K562 (cell line): ENCODE measurements around the gene ORMDL3.

Source experiments
- ATF1 ChIP-seq, 2 experiments: fragments of 450-650 bp in 1 of 2; IDR thresholded peaks; 2 replicates each; pipeline ENCODE4 v1.6.1; 2016; ENCODE audit warnings: missing compliant biosample characterization in 1 of 2, missing genetic modification characterization in 1 of 2
- CBX8 ChIP-seq: fragments of 200-600 bp; sonication (generic); IDR thresholded peaks from 2 replicates; pipeline ENCODE4 v1.6.1; 2012; ENCODE audit warnings: borderline replicate concordance, mixed run types, low read depth, mild to moderate bottlenecking, moderate library complexity, mixed read lengths, low read length, control low read depth, inconsistent platforms; ENCODE audit not compliant: poor library complexity, severe bottlenecking; ENCODE audit errors: extremely low read depth
- ELK1 ChIP-seq: sonication (generic); formaldehyde crosslinking; IDR thresholded peaks from 2 replicates; pipeline ENCODE4 v1.8.1; 2022; ENCODE audit warnings: missing genetic modification reagents
- JUND ChIP-seq, 2 experiments: IDR thresholded peaks; 2 replicates in 1 of 2; 3 replicates in 1 of 2; pipeline ENCODE4 v1.6.1; 2011; ENCODE audit warnings: borderline replicate concordance in 2 of 2, low read depth in 2 of 2, low read length in 2 of 2, improper control_type of control experiment in 1 of 2, missing biosample characterization in 1 of 2, missing genetic modification characterization in 1 of 2, missing genetic modification reagents in 1 of 2
- NFE2 ChIP-seq: IDR thresholded peaks from 2 replicates; pipeline ENCODE4 v1.6.1; 2014; ENCODE audit warnings: antibody characterized with exemption, low read depth
- POLR2A ChIP-seq: fragments of 450-650 bp; conservative IDR thresholded peaks from 2 replicates; pipeline ENCODE4 v1.6.1; 2016
- SMARCA5 ChIP-seq: fragments of 450-650 bp; IDR thresholded peaks from 2 replicates; pipeline ENCODE4 v1.6.1; 2016
- ZBTB49 ChIP-seq: sonication (generic); formaldehyde crosslinking; IDR thresholded peaks from 2 replicates; pipeline ENCODE4 v1.8.0; 2022; ENCODE audit warnings: missing genetic modification reagents, mild to moderate bottlenecking, borderline replicate concordance
- ZNF79 ChIP-seq: fragments of 250-450 bp; sonication (Bioruptor Pico); IDR thresholded peaks from 2 replicates; pipeline ENCODE4 v1.4.0; 2020; ENCODE audit warnings: low read depth, mild to moderate bottlenecking, moderate library complexity

GRCh38 chr17:39923230-39923629, 4.2 kb downstream of the ORMDL3 start:
- TF ChIP-seq POLR2A = no peak
- TF ChIP-seq ELK1 = no peak
- no peak for TF ChIP-seq ZBTB49 (CRISPR knock-in tag)
- no peak for TF ChIP-seq JUND (IDR thresholded peaks at IDR 0.05; ENCODE audit: borderline replicate concordance, low read depth, low read length)
- TF ChIP-seq JUND (tag; IDR thresholded peaks at IDR 0.05; ENCODE audit: borderline replicate concordance, low read depth, low read length) = no peak
- TF ChIP-seq ATF1 (CRISPR knock-in tag; IDR thresholded peaks at IDR 0.05) = no peak
- no peak for TF ChIP-seq ATF1 (tag; IDR thresholded peaks at IDR 0.05)
- no peak for TF ChIP-seq CBX8
- TF ChIP-seq ZNF79 (CRISPR knock-in tag) = no peak
- no peak for TF ChIP-seq NFE2
- no peak for TF ChIP-seq SMARCA5
